Spinal cord (tissue), 10 donors: ENCODE data around the gene LYPLA2. TPM values are rescaled to one million over a fixed set of nuclear protein-coding genes. Genes with fewer than 3 reads are reported as not detected.
A peak's percentile ranks its signal among the peaks of the same experiment; 100 is the strongest.
"Not testable (repeated sequence)": the region's sequence is repeated elsewhere in the genome, so short reads cannot be mapped to it uniquely, and the experiment has no call there.

Source experiments
- DNase-seq, 6 donors: peaks; one replicate each; pipeline versions ENCODE4 v3.0.0 to v3.0.0-alpha.2; 2013 to 2015; ENCODE audit warnings: low spot score in 6 of 6, low read depth in 4 of 6
- H3K27ac ChIP-seq: one replicate; pipeline ENCODE4 v1.5.1; 2013; ENCODE audit warnings: low read depth, low read length, control low read depth
- H3K27me3 ChIP-seq: one replicate; pipeline ENCODE4 v1.6.1; 2013; ENCODE audit warnings: low read length; ENCODE audit not compliant: control insufficient read depth, insufficient read depth
- H3K36me3 ChIP-seq: one replicate; pipeline ENCODE4 v1.6.1; 2013; ENCODE audit warnings: low read length; ENCODE audit not compliant: control insufficient read depth, insufficient read depth
- H3K4me1 ChIP-seq: one replicate; pipeline ENCODE4 v1.6.1; 2013; ENCODE audit warnings: low read length; ENCODE audit not compliant: control insufficient read depth, insufficient read depth
- H3K4me3 ChIP-seq: one replicate; pipeline ENCODE4 v1.5.1; 2013; ENCODE audit warnings: low read depth, low read length, control low read depth
- H3K9me3 ChIP-seq: one replicate; pipeline ENCODE4 v1.6.1; 2013; ENCODE audit warnings: low read length; ENCODE audit not compliant: control insufficient read depth, insufficient read depth
- WGBS: methylation state at CpG from one replicate; pipeline ENCODE4 v1.1.5; 2013; ENCODE audit warnings: missing lambda C conversion rate; ENCODE audit not compliant: insufficient coverage; 5-methylcytosine and 5-hydroxymethylcytosine counted together
- polyA plus RNA-seq, 2 donors: library from polyadenylated mRNA; unstranded; fragments of 120-200 nt; gene quantifications; one replicate each; pipeline ENCODE4 v1.2.1, GENCODE V29; 2013; ENCODE audit not compliant: insufficient read length in 2 of 2
- total RNA-seq, 2 donors: library from RNA; depleted of rRNA in 1 of 2; stranded (reverse); fragments of 120-200 nt in 1 of 2; fragments of >200 nt in 1 of 2; gene quantifications; one replicate each; pipeline versions ENCODE4 v1.2.3 to v1.2.4, GENCODE V29; 2013 to 2014
- donor health status: healthy.

Gene LYPLA2
- total and polyA plus RNA-seq, 4 donors = 28.3 to 73.7 (median 61.8) TPM

GRCh38 chr1:23793018-23793781 is 2.3 kb downstream of the LYPLA2 start:
- peaks cover 64% of the 10 kb centered on the region for H3K36me3 ChIP-seq
- H3K4me3 ChIP-seq = no peak overlapping the region
- no peak overlapping the region for H3K27ac ChIP-seq

DNA sequence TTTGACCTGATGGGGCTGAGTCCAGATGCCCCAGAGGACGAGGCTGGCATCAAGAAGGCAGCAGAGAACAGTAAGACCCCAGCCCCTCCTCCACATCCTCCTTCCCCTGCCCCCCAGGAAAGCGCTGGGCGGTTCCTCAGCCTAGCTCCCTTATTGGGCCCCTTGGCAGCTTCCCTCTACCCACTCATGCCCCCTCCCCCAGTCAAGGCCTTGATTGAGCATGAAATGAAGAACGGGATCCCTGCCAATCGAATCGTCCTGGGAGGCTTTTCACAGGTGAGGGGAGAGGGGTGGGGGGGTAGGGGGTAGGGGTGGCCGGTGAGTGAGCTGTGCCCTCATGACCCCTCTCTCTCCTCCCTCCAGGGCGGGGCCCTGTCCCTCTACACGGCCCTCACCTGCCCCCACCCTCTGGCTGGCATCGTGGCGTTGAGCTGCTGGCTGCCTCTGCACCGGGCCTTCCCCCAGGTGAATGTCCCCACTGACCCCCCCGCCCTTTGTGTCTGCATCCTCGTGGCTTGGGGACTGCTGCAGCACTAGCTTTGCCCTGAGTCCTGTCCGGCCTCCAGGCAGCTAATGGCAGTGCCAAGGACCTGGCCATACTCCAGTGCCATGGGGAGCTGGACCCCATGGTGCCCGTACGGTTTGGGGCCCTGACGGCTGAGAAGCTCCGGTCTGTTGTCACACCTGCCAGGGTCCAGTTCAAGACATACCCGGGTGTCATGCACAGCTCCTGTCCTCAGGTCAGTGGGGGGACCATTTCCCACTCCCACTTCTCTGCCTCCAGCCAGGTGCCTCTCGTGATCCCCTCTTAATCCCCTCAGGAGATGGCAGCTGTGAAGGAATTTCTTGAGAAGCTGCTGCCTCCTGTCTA is 3.2 kb downstream of the LYPLA2 start:
- no peak overlapping the region for H3K4me3 ChIP-seq
- H3K27ac ChIP-seq = no peak overlapping the region
- no peak for DNase-seq
- H3K9me3 ChIP-seq = no peaks in the 10 kb centered on the region
- H3K27me3 ChIP-seq = no peaks in the 10 kb centered on the region
- H3K36me3 ChIP-seq = peaks cover 65% of the 10 kb centered on the region
- 76% methylated on average over 15 of the region's 21 CpGs for WGBS
- H3K4me1 ChIP-seq = peaks cover 48% of the 10 kb centered on the region

More at GRCh38 chr1:23793018-23793781, 2.3 kb downstream of the LYPLA2 start:
- Histone ChIP-seq H3K27me3 (no peaks in the 10 kb centered on the region), H3K4me1 (peaks cover 40% of the 10 kb centered on the region), H3K9me3 (no peaks in the 10 kb centered on the region)
- 44% methylated on average over 12 of the region's 16 CpGs for WGBS
- peak in 2 of 6 donors; percentile 30 to 38 for DNase-seq

DNA sequence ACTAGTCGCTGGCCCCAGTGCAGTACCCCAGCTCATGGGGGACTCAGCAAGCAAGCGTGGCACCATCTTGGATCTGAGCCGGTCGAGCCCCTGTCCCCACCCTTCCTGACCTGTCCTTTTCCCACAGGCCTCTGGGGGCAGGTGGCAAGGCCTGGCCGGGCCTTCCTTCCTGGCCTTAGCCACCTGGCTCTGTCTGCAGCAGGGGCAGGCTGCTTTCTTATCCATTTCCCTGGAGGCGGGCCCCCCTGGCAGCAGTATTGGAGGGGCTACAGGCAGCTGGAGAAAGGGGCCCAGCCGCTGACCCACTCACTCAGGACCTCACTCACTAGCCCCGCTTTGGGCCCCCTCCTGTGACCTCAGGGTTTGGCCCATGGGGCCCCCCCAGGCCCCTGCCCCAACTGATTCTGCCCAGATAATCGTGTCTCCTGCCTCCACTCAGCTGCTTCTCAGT is 3.8 kb downstream of the LYPLA2 start:
- not testable (repeated sequence) for H3K4me3 ChIP-seq, H3K27me3 ChIP-seq, H3K27ac ChIP-seq, H3K9me3 ChIP-seq, DNase-seq
- Histone ChIP-seq H3K4me1 (peaks cover 55% of the 10 kb centered on the region), H3K36me3 (peaks cover 65% of the 10 kb centered on the region)
- WGBS = 85% methylated on average over 6 of the region's 9 CpGs

DNA sequence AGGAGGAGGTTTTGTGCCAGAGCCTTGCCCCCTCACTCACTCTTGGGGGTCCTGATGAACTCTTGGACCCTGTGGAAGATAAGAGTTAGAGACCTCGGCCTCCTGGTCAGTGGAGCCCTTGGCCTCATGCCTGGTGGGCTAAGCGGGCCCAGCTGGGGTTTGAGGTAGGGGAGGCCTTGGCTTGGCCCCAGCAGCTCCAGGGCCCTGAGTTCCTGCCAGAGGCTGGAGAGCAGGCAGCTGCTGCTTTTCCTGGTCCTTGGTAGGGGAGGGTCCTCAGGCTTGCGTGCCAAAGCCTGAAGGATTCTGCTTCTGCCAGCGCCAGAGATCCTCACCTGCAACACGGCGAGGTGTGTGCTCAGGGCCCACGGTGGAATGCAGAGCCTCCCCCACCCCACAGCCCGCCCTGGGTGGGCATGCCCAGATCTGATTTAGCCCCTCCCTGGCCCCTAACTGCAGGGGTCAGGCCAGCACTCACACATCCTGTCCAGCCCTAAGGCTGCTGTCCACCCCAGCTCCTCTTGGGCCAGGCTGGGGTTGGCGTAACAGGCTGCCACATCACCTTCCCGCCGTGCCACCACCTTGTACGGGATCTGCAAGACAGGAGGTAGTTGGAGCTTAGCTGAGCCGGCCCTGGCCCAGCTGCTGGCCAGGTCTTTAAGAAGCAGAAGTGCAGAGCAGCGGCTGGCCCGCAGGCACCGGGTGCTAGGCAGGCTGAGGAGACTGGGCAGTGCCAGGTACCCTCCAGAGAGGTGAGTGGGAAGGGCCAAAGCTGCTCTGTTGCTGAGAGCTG is 4.9 kb downstream of the LYPLA2 start:
- 87% methylated on average over 15 of the region's 16 CpGs for WGBS
- Histone ChIP-seq H3K4me3 (no peak overlapping the region), H3K27ac (no peak overlapping the region), H3K9me3 (no peaks in the 10 kb centered on the region), H3K27me3 (no peaks in the 10 kb centered on the region), H3K36me3 (peaks cover 65% of the 10 kb centered on the region), H3K4me1 (peaks cover 53% of the 10 kb centered on the region)
- DNase-seq = no peak

- no peak overlapping the region for H3K4me3 ChIP-seq
- no peak overlapping the region for H3K27ac ChIP-seq
- peaks cover 56% of the 10 kb centered on the region for H3K4me1 ChIP-seq
- WGBS = 94% methylated on average over 7 of the region's 17 CpGs
- H3K36me3 ChIP-seq = peaks cover 65% of the 10 kb centered on the region
- no peak for DNase-seq
- no peaks in the 10 kb centered on the region for H3K27me3 ChIP-seq
- no peaks in the 10 kb centered on the region for H3K9me3 ChIP-seq
These were observed 5.7 kb downstream of the LYPLA2 start for GRCh38 chr1:23796466-23797271.

DNA sequence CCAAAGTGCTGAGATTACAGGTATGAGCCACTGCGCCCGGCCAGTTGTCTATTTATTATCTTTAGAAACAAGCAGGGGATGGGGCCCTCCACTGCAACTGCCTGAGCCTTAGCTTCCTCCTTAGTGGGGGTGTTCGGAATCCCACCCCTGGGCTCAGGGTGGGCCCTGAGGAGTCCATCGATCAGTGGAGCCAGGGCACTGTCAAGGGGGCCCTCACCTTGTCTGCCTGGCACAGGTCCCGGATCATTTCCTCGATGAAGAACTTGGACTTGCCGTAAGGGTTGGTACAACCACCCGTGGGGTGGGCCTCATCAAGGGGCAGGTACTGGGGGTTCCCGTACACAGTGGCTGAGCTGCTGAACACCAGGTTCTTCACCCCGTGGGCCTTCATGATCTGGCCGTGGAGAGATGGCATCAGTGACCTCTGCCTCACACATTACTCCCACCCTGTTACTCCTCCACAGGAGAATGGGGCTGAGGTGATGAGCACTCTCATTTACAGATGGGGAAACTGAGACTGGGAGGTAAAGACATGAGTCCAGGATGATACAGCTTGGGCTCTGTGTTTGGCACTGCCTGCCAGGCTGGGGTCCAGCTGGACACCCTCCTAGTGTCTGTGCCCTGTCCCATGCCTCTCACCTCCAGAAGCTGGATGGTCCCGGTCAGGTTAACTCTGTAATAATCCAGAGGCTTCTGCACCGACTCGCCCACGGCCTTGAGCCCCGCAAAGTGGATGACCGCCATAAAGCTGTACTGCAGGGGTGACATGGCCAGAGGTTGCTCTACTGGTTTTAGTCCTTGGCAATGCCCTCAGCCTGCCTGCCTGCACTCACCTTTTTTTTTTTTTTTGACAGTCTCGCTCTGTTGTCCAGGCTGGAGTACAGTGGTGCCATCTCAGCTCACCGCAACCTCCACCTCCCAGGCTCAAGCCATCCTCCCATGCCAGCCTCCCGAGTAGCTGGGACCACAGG is 6.8 kb downstream of the LYPLA2 start:
- Histone ChIP-seq H3K27me3 (no peaks in the 10 kb centered on the region), H3K4me3 (no peak overlapping the region), H3K36me3 (peaks cover 61% of the 10 kb centered on the region), H3K27ac (no peak overlapping the region), H3K4me1 (peaks cover 50% of the 10 kb centered on the region), H3K9me3 (no peaks in the 10 kb centered on the region)
- DNase-seq = no peak
- WGBS = 92% methylated on average over 14 of the region's 20 CpGs

DNA sequence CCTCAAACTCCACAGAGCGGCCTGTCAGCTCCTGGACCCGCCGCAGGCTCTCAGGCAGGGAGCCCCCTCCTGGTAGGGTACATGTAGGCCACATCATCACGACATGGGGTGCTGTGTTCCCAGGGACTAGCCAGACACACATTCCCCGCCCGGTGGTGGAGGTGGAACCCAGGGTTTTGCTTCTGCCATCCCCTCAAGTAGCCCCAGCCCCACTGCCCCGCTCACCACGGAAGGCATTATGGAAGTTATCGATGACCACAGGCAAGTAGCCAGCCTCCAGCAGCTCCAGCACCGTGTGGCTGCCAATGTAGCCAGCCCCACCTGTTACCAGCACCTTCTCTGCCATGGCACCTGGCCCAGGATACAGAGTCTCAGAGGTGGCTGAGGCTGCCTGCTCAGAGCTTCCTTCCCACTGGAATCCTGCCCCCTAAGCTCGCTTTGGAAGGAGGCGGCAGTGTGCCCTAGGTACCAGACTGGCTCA is 7.8 kb downstream of the LYPLA2 start:
- Histone ChIP-seq H3K9me3 (no peaks in the 10 kb centered on the region), H3K27ac (no peak overlapping the region), H3K4me3 (no peak overlapping the region), H3K36me3 (peaks cover 55% of the 10 kb centered on the region), H3K27me3 (no peaks in the 10 kb centered on the region), H3K4me1 (peaks cover 42% of the 10 kb centered on the region)
- DNase-seq = no peak
- 89% methylated on average over 12 of the region's 12 CpGs for WGBS

DNA sequence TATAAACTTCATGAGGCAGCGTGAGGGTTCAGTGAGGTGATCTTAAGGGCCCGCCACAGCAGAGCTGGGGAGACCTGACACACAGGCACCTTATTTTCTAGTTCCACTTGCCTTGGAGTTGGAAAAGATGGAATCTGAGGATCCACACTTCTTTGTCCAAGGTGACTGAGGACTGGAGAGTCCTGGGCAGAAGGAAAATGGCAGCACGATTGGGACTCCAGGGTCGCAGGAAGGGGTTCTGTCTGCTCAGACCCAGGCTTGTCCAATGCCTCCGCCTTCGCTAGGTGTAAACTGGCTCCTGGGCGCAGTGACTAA is 8.3 kb downstream of the LYPLA2 start:
- Histone ChIP-seq H3K27me3 (no peaks in the 10 kb centered on the region), H3K4me1 (peaks cover 42% of the 10 kb centered on the region), H3K4me3 (peak overlapping the region; percentile 84), H3K36me3 (peaks cover 55% of the 10 kb centered on the region), H3K27ac (no peak overlapping the region), H3K9me3 (no peaks in the 10 kb centered on the region)
- DNase-seq = no peak
- WGBS = 91% methylated on average over 5 of the region's 7 CpGs
